AG04450 (cell line): ENCODE results near the gene CNOT6L. TPM values are rescaled to one million over a fixed set of nuclear protein-coding genes. Genes with fewer than 3 reads are reported as not detected.

ENCODE experiments used
- CTCF ChIA-PET: fragments of 300-600, 350-600 bp; formaldehyde crosslinking; extraction: SDS; loops from one replicate; lab custom pipeline; 2022; ENCODE audit warnings: antibody characterized with exemption, inconsistent platforms; lab: Charles Lee
- POLR2A ChIA-PET: fragments of 350-600 bp; formaldehyde crosslinking; extraction: SDS; loops from one replicate; lab custom pipeline; 2021; ENCODE audit warnings: antibody characterized with exemption, inconsistent platforms; lab: Yijun Ruan, JAX
- DNase-seq: peaks from one replicate; pipeline ENCODE4 v3.0.0-alpha.2; 2011; ENCODE audit warnings: low read depth, low spot score
- H3K27ac ChIP-seq: one replicate; pipeline ENCODE4 v1.5.1; 2012; ENCODE audit warnings: low read depth, low read length, control low read depth
- H3K27me3 ChIP-seq: one replicate; pipeline ENCODE4 v1.6.0; 2012; ENCODE audit warnings: low read length; ENCODE audit not compliant: control insufficient read depth, insufficient read depth
- H3K4me3 ChIP-seq: 2 replicates; pipeline ENCODE4 v1.5.1; 2011; ENCODE audit warnings: mild to moderate bottlenecking, low read depth, low read length, control low read depth
- H3K9me3 ChIP-seq: 2 replicates; pipeline ENCODE4 v1.5.1; 2012; ENCODE audit warnings: low read length; ENCODE audit not compliant: control insufficient read depth, insufficient read depth
- polyA plus RNA-seq: library from polyadenylated mRNA; depleted of rRNA; stranded (reverse); fragments of >200 nt; gene quantifications from 2 replicates; pipeline ENCODE4 v1.2.3, GENCODE V29; 2011; rRNA removed
- small RNA-seq: library from RNA; depleted of rRNA; stranded (forward); fragments of <200 nt; gene quantifications from one replicate; pipeline ENCODE3, GENCODE V24; 2012; ENCODE audit warnings: low read depth; ENCODE audit not compliant: insufficient read length
- TF ChIP-seq, protein P1 (sequence below): IDR thresholded peaks from 2 replicates; pipeline ENCODE4 v1.5.1; 2011; ENCODE audit warnings: low read depth, low read length, control low read depth, inconsistent platforms

The CNOT6L gene
- polyA plus RNA-seq, 1 experiment = 10.7 TPM

DNA sequence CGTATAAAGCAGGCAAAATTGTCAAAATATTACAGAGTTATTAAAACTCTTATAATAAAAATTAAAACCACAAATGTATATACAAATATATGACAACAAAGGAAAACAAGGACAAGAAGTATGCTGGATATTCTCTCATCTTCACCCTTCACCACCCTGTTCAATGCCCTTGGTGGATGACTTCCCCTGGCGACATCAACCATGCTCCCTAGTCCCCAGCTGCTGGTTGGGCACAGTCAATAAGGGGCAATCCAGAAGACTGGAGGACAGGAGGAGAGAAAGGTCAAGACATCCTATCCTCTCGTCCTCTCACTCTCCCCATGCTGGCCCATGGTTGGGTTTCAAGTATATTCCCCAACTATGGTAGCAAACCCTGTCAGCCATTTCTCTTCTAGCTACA, 142.3 kb downstream of the CNOT6L start:
- Histone ChIP-seq H3K27me3 (no peaks in the 10 kb centered on the region), H3K9me3 (no peaks in the 10 kb centered on the region), H3K27ac (no peak overlapping the region), H3K4me3 (no peak overlapping the region)
- TF ChIP-seq, protein P1, sequence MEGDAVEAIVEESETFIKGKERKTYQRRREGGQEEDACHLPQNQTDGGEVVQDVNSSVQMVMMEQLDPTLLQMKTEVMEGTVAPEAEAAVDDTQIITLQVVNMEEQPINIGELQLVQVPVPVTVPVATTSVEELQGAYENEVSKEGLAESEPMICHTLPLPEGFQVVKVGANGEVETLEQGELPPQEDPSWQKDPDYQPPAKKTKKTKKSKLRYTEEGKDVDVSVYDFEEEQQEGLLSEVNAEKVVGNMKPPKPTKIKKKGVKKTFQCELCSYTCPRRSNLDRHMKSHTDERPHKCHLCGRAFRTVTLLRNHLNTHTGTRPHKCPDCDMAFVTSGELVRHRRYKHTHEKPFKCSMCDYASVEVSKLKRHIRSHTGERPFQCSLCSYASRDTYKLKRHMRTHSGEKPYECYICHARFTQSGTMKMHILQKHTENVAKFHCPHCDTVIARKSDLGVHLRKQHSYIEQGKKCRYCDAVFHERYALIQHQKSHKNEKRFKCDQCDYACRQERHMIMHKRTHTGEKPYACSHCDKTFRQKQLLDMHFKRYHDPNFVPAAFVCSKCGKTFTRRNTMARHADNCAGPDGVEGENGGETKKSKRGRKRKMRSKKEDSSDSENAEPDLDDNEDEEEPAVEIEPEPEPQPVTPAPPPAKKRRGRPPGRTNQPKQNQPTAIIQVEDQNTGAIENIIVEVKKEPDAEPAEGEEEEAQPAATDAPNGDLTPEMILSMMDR = no peak
- no peak for DNase-seq
- CTCF ChIA-PET = no interaction called here
- POLR2A ChIA-PET = no interaction called here

DNA sequence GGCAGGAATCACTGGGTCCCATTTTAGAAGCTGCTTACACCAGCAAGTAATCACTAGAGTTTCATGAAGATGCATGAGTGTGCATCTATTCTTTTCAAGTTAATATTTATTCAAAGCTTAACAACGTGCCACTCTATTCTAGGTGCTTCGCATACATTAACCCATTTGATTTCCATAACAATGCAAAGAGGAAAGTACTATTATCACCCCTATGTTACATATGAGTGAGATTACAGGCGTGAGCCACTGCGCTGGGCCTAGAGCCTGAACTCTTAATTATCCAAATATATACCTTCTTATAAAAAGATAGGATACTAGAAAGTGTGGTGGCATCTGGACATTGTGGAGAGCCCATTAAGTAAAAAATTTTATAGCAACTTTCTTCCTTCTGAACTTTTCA, 148.1 kb downstream of the CNOT6L start:
- TF ChIP-seq, protein P1 = no peak
- Histone ChIP-seq H3K27ac (no peak overlapping the region), H3K4me3 (no peak overlapping the region), H3K27me3 (peaks cover 2% of the 10 kb centered on the region), H3K9me3 (no peaks in the 10 kb centered on the region)
- ChIA-PET CTCF (interaction anchor here (0.8 kb wide), 1 partner anchor 52 kb away, joined by 3 read pairs; no protein-coding TSS in a partner anchor), POLR2A (no interaction called here)
- DNase-seq = no peak

DNA sequence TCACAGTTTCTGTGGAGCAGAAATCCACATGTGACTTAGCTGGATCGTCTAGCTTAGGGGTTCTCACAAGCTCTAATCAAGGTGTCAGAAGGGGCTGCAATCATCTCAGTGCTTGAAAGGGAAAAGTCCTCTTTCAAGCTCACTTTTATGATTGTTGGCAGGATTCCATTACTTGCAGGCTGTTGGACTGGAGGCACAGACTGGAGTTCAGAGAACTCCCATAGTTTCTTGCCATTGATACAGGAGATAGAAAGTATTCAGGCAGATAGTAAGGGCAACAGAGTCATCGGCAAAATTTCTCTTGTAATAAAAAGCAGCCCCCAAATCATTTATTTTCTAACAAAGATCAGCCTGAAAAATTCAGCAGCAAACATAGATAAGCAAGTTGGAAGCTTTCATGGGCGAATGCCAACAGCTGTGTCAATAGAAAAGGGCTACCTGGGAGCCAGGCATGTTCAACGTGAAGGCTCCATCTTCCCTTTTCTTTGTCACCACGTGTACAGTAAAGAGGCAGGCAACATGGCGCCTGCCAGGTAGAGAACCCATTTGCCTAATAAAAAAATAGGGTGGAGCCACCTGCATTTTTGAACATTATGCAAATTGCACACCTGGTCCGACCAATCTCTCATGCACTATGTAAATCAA, 149.1 kb downstream of the CNOT6L start:
- no peak for DNase-seq
- TF ChIP-seq, protein P1 = no peak
- POLR2A ChIA-PET = no interaction called here
- CTCF ChIA-PET = no interaction called here
- Histone ChIP-seq H3K9me3 (no peaks in the 10 kb centered on the region), H3K4me3 (no peak overlapping the region), H3K27ac (no peak overlapping the region), H3K27me3 (peaks cover 2% of the 10 kb centered on the region)

DNA sequence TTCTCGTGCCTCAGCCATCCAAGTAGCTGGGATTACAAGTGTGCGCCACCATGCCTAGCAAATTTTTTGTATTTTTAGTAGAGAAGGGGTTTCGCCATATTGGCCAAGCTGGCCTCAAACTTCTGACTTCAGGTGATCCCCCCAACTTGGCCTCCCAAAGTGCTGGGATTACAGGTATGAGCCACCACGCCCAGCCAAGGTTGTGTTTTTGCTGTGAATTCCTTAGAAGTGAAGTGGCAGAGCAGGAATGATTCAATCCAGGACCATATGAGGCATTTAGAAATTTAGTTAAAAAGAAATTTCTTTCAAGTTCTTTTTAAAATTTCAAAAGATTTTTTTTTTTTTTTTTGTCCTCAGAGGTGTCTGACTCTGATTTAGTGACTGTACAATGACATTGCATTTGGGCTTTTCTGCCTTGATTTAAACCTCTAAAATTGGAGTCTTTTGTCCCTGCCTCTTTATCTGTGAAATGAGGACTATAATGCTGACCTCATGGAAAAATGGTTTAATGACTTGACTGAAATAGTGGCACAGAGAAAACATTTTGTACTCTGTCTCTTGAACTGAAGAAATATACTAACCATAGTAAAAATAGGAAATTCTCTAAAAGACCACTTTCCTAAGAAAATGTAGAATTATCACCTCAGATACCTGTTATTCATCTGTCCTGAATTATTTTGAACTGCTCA, 153.6 kb downstream of the CNOT6L start:
- H3K27ac ChIP-seq = no peak overlapping the region
- no peaks in the 10 kb centered on the region for H3K9me3 ChIP-seq
- CTCF ChIA-PET = no interaction called here
- peaks cover 2% of the 10 kb centered on the region for H3K27me3 ChIP-seq
- TF ChIP-seq, protein P1 = no peak
- no peak for DNase-seq
- POLR2A ChIA-PET = no interaction called here
- H3K4me3 ChIP-seq = no peak overlapping the region

Small RNA genes within 50 kb of the gene (small RNA-seq; reads per million reads assigned to genes)
- gene AC112225.1 (not detected), gene RF00612 (not detected)

Other genes starting within 250 kb of the CNOT6L start
- gene CXCL13, start 213.5 kb downstream of the CNOT6L start, polyA plus RNA-seq = not detected in 2 replicates
- gene MRPL1, start 43.5 kb upstream of the CNOT6L start, polyA plus RNA-seq = 30.9 and 49.9 TPM in 2 replicates
- gene FRAS1, start 238.0 kb upstream of the CNOT6L start, polyA plus RNA-seq = under 0.01 and 0.21 TPM in 2 replicates